Measurements from ENCODE around the gene MAT2A. TPM values are rescaled to one million over a fixed set of nuclear protein-coding genes. Genes with fewer than 3 reads are reported as not detected.
"Not testable (repeated sequence)": the region's sequence is repeated elsewhere in the genome, so short reads cannot be mapped to it uniquely, and the experiment has no call there.

The MAT2A gene
- total RNA-seq, 1 donor from 2014 or later = 147 TPM

- TF ChIP-seq CTCF (IDR thresholded peaks at IDR 0.05; ENCODE audit: insufficient read depth, low read length, poor library complexity, severe bottlenecking) = no peak
- DNase-seq (ENCODE audit: low read depth) = no peak
- no peaks in the 10 kb centered on the region for H3K27me3 ChIP-seq (ENCODE audit: control insufficient read depth, insufficient read depth, low read length)
- no peak overlapping the region for H3K4me3 ChIP-seq (ENCODE audit: low read depth, low read length)
- H3K36me3 ChIP-seq (ENCODE audit: control insufficient read depth, insufficient read depth, low read length) = no peaks in the 10 kb centered on the region
Observed at GRCh38 chr2:85588236-85588635, 49.3 kb downstream of the MAT2A start.

- Histone ChIP-seq H3K36me3 (ENCODE audit: control insufficient read depth, insufficient read depth, low read length) (no peaks in the 10 kb centered on the region), H3K4me3 (ENCODE audit: low read depth, low read length) (no peak overlapping the region), H3K27me3 (ENCODE audit: control insufficient read depth, insufficient read depth, low read length) (no peaks in the 10 kb centered on the region)
- DNase-seq (ENCODE audit: low read depth) = no peak
- TF ChIP-seq CTCF (IDR thresholded peaks at IDR 0.05; ENCODE audit: insufficient read depth, low read length, poor library complexity, severe bottlenecking) = no peak
Observed at GRCh38 chr2:85588645-85589044, 49.7 kb downstream of the MAT2A start.

GRCh38 chr2:85589181-85589580 lies 50.2 kb downstream of the MAT2A start:
- Histone ChIP-seq H3K36me3 (ENCODE audit: control insufficient read depth, insufficient read depth, low read length) (no peaks in the 10 kb centered on the region), H3K27me3 (ENCODE audit: control insufficient read depth, insufficient read depth, low read length) (no peaks in the 10 kb centered on the region), H3K4me3 (ENCODE audit: low read depth, low read length) (no peak overlapping the region)
- TF ChIP-seq CTCF (IDR thresholded peaks at IDR 0.05; ENCODE audit: insufficient read depth, low read length, poor library complexity, severe bottlenecking) = no peak
- no peak for DNase-seq (ENCODE audit: low read depth)

- no peak overlapping the region for H3K4me3 ChIP-seq (ENCODE audit: low read depth, low read length)
- H3K36me3 ChIP-seq (ENCODE audit: control insufficient read depth, insufficient read depth, low read length) = no peaks in the 10 kb centered on the region
- no peaks in the 10 kb centered on the region for H3K27me3 ChIP-seq (ENCODE audit: control insufficient read depth, insufficient read depth, low read length)
- no peak for DNase-seq (ENCODE audit: low read depth)
- no peak for TF ChIP-seq CTCF (IDR thresholded peaks at IDR 0.05; ENCODE audit: insufficient read depth, low read length, poor library complexity, severe bottlenecking)
Observed at GRCh38 chr2:85589982-85590791, 51.2 kb downstream of the MAT2A start.

GRCh38 chr2:85590950-85591349 lies 52.0 kb downstream of the MAT2A start:
- TF ChIP-seq CTCF (IDR thresholded peaks at IDR 0.05; ENCODE audit: insufficient read depth, low read length, poor library complexity, severe bottlenecking) = no peak
- Histone ChIP-seq H3K36me3 (ENCODE audit: control insufficient read depth, insufficient read depth, low read length) (no peaks in the 10 kb centered on the region), H3K4me3 (ENCODE audit: low read depth, low read length) (no peak overlapping the region), H3K27me3 (ENCODE audit: control insufficient read depth, insufficient read depth, low read length) (no peaks in the 10 kb centered on the region)
- no peak for DNase-seq (ENCODE audit: low read depth)

GRCh38 chr2:85591563-85591962 lies 52.6 kb downstream of the MAT2A start:
- no peak for DNase-seq (ENCODE audit: low read depth)
- H3K36me3 ChIP-seq (ENCODE audit: control insufficient read depth, insufficient read depth, low read length) = no peaks in the 10 kb centered on the region
- TF ChIP-seq CTCF (IDR thresholded peaks at IDR 0.05; ENCODE audit: insufficient read depth, low read length, poor library complexity, severe bottlenecking) = no peak
- H3K4me3 ChIP-seq (ENCODE audit: low read depth, low read length) = no peak overlapping the region
- no peaks in the 10 kb centered on the region for H3K27me3 ChIP-seq (ENCODE audit: control insufficient read depth, insufficient read depth, low read length)

- H3K27me3 ChIP-seq (ENCODE audit: control insufficient read depth, insufficient read depth, low read length); H3K36me3 ChIP-seq (ENCODE audit: control insufficient read depth, insufficient read depth, low read length); DNase-seq (ENCODE audit: low read depth); H3K4me3 ChIP-seq (ENCODE audit: low read depth, low read length): not testable (repeated sequence)
Observed at GRCh38 chr2:85592299-85592698, 53.3 kb downstream of the MAT2A start.

Measured in kidney epithelial cell (primary cell).